GM13977 (cell line): ENCODE results near the gene KDM3B.
"Not testable (repeated sequence)": the region's sequence is repeated elsewhere in the genome, so short reads cannot be mapped to it uniquely, and the experiment has no call there.

Experiments
- DNase-seq: peaks from one replicate; pipeline ENCODE4 v3.0.0; 2012; ENCODE audit warnings: low spot score
- CTCF ChIP-seq: IDR thresholded peaks from 2 replicates; pipeline ENCODE4 v1.5.1; 2012; ENCODE audit warnings: mild to moderate bottlenecking, control low read depth; ENCODE audit not compliant: insufficient read depth; ENCODE audit errors: extremely low read depth, missing control alignments
- in situ Hi-C: fragments of 300-500 bp; cut with MboI; formaldehyde crosslinking; loops from one replicate; pipeline ENCODE4 v1.12.0; 2022; ENCODE audit warnings: low sequenced_read_pairs, low pct_unique_long_range_greater_than_20kb, mixed read lengths, inconsistent platforms; ENCODE audit not compliant: unreplicated experiment

The KDM3B gene

GRCh38 chr5:138386290-138386689, 33.8 kb downstream of the KDM3B start:
- no peak for TF ChIP-seq CTCF

GRCh38 chr5:138389332-138389731, 36.8 kb downstream of the KDM3B start:
- DNase-seq, result no peak
- in situ Hi-C loops, result no loop called here
- TF ChIP-seq CTCF, result no peak

More at GRCh38 chr5:138386290-138386689, 33.8 kb downstream of the KDM3B start:
- in situ Hi-C loops, result no loop called here
- no peak for DNase-seq

- in situ Hi-C loops, DNase-seq: not testable (repeated sequence)
Measured at GRCh38 chr5:138389911-138390310, 37.4 kb downstream of the KDM3B start.

GRCh38 chr5:138391859-138392386, 39.4 kb downstream of the KDM3B start:
- no peak for DNase-seq
- TF ChIP-seq CTCF, result no peak
- in situ Hi-C loops, result no loop called here

- TF ChIP-seq CTCF, result no peak
- peak; percentile 35 for DNase-seq
- in situ Hi-C loops, result loop anchor here (25.0 kb wide), 1 partner anchor 215 kb away; the partner anchor contains the start of genes BRD8 and KIF20A
Measured at GRCh38 chr5:138402640-138403039, 50.2 kb downstream of the KDM3B start.

GRCh38 chr5:138408023-138408422, 55.5 kb downstream of the KDM3B start:
- in situ Hi-C loops, result loop anchor here (25.0 kb wide), 1 partner anchor 221 kb away; the partner anchor contains the start of genes BRD8 and KIF20A
- DNase-seq, result peak; percentile 59
- TF ChIP-seq CTCF, result no peak

GRCh38 chr5:138410996-138411640, 58.6 kb downstream of the KDM3B start:
- in situ Hi-C loops, result loop anchor here (25.0 kb wide), 1 partner anchor 224 kb away; the partner anchor contains the start of genes BRD8 and KIF20A
- TF ChIP-seq CTCF, result peak; percentile 40
- not testable (repeated sequence) for DNase-seq
